ENCODE data around the gene CIZ1.

DNA sequence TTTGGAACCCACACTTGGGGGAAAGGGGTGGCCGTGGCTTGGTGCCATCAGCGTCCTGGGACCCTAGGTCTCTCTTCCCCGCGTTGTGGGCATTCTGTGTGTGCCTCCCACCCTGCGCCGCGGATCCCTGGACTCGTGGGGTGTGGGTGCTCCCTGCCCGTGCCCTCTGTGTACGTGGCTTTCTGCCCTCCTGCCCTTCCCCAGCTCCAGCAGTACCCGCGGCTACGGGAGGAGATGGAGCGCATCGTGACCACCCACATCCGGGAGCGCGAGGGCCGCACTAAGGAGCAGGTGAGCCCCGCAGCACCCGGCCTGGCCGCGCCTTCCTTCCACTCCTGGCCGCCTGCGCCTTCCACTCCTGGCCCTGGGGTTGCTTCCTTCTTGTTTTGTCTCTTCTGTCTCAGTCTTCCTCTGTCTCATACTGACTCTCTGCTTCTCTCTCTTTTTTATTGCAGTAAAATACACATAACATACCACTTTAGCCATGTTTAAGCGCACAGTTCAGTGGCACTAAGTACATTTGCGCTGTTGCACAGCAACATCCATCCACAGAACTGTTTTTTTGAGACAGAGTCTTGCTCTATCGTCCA is 42.5 kb upstream of the CIZ1 start:
- TF ChIP-seq, protein P1, sequence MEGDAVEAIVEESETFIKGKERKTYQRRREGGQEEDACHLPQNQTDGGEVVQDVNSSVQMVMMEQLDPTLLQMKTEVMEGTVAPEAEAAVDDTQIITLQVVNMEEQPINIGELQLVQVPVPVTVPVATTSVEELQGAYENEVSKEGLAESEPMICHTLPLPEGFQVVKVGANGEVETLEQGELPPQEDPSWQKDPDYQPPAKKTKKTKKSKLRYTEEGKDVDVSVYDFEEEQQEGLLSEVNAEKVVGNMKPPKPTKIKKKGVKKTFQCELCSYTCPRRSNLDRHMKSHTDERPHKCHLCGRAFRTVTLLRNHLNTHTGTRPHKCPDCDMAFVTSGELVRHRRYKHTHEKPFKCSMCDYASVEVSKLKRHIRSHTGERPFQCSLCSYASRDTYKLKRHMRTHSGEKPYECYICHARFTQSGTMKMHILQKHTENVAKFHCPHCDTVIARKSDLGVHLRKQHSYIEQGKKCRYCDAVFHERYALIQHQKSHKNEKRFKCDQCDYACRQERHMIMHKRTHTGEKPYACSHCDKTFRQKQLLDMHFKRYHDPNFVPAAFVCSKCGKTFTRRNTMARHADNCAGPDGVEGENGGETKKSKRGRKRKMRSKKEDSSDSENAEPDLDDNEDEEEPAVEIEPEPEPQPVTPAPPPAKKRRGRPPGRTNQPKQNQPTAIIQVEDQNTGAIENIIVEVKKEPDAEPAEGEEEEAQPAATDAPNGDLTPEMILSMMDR (IDR thresholded peaks at IDR 0.05) = no peak
- TF ChIP-seq POLR2A (IDR thresholded peaks at IDR 0.05) = no peak

All from heart left ventricle (tissue), 13 donors.